Kidney (tissue), 14 donors: ENCODE results near the gene IL1RAP. TPM values are rescaled to one million over a fixed set of nuclear protein-coding genes. Genes with fewer than 3 reads are reported as not detected.

Experiments
- DNase-seq, 5 donors: peaks; one replicate each; pipeline ENCODE4 v3.0.0-alpha.2; 2013 to 2020
- FAIRE-seq: peaks from 2 replicates; lab custom pipeline; 2012; peaks lifted over from hg19 to GRCh38; lab: Jason Lieb, UNC
- H3K27ac ChIP-seq, 2 donors: one replicate each; pipeline ENCODE4 v1.7.0; 2013; ENCODE audit warnings: low read depth in 2 of 2, low read length in 2 of 2, inconsistent platforms in 1 of 2
- H3K27me3 ChIP-seq: one replicate; pipeline ENCODE4 v1.7.1; 2013; ENCODE audit warnings: low read length, inconsistent platforms; ENCODE audit not compliant: control insufficient read depth, insufficient read depth
- H3K36me3 ChIP-seq, 3 donors: one replicate each; pipeline versions ENCODE4 v1.7.0 to v1.7.1; 2013; ENCODE audit warnings: low read length in 3 of 3, control low read depth in 1 of 3, inconsistent platforms in 1 of 3; ENCODE audit not compliant: insufficient read depth in 3 of 3, control insufficient read depth in 2 of 3
- H3K4me1 ChIP-seq, 3 donors: one replicate each; pipeline versions ENCODE4 v1.7.0 to v1.7.1; 2013; ENCODE audit warnings: low read length in 3 of 3, inconsistent platforms in 1 of 3, low read depth in 1 of 3; ENCODE audit not compliant: control insufficient read depth in 2 of 3, insufficient read depth in 2 of 3
- H3K4me3 ChIP-seq, 3 donors: one replicate each; pipeline versions ENCODE4 v1.7.0 to v1.8.1; 2013; ENCODE audit warnings: low read length in 3 of 3, control low read depth in 1 of 3, inconsistent platforms in 1 of 3
- H3K9ac ChIP-seq, 3 donors: one replicate each; pipeline versions ENCODE4 v1.7.0 to v1.7.1; 2013; ENCODE audit warnings: low read length in 3 of 3, control low read depth in 1 of 3, inconsistent platforms in 1 of 3
- H3K9me3 ChIP-seq, 3 donors: one replicate each; pipeline versions ENCODE4 v1.7.0 to v1.7.1; 2013; ENCODE audit warnings: low read length in 3 of 3, control low read depth in 1 of 3, inconsistent platforms in 1 of 3; ENCODE audit not compliant: control insufficient read depth in 2 of 3, insufficient read depth in 1 of 3
- CTCF ChIP-seq: IDR thresholded peaks from 3 replicates; pipeline ENCODE4 v1.5.1; 2012; ENCODE audit warnings: mild to moderate bottlenecking, moderate library complexity, borderline replicate concordance; ENCODE audit not compliant: insufficient read depth; ENCODE audit errors: extremely low read depth
- intact Hi-C: fragments of 100-400 bp; cut with DNase I; formaldehyde crosslinking; loops from one replicate; pipeline ENCODE4 v1.11.1; 2022
- polyA plus RNA-seq: library from polyadenylated mRNA; stranded (reverse); fragments of 350-450 nt; fragmentation: Illumina TruSeq; extraction: RNeasy Lipid Tissue Mini Kit (QIAGEN cat#74804); gene quantifications from one replicate; pipeline ENCODE4 v1.2.3, GENCODE V29; 2014; ENCODE audit warnings: low read depth, low replicate concordance; ENCODE audit not compliant: insufficient read depth
- total RNA-seq: library from RNA; stranded (reverse); fragmentation: NEBNext Ultra II Directional; extraction: Animal tissue kit (Norgen Biotek cat#: 25700); gene quantifications from one replicate; pipeline ENCODE4 v1.2.1, GENCODE V29; 2021
- donor health status: control.
- donor health status: control.
- donor health status: control.
- donor health status: control.
- donor health status: control.
- donor health status: DM: yes; HTN: yes; CAD: no.
- donor health status: Normal renal cell carcinoma (clear cell type).

Gene IL1RAP
- total and polyA plus RNA-seq, 2 donors from 2014 or later = 1.7 to 10.0 TPM

GRCh38 chr3:190496859-190497258 is 17.0 kb upstream of the IL1RAP start:
- FAIRE-seq = no peak

GRCh38 chr3:190497811-190498210 is 16.1 kb upstream of the IL1RAP start:
- no peak overlapping the region for H3K4me3 ChIP-seq
- no peak for FAIRE-seq
- H3K27me3 ChIP-seq = no peaks in the 10 kb centered on the region
- no peaks in the 10 kb centered on the region for H3K9me3 ChIP-seq
- H3K9ac ChIP-seq = no peak overlapping the region
- no peak overlapping the region for H3K27ac ChIP-seq
- no peaks in the 10 kb centered on the region for H3K36me3 ChIP-seq
- TF ChIP-seq CTCF = no peak
- no peaks in the 10 kb centered on the region for H3K4me1 ChIP-seq
- no peak for DNase-seq
- intact Hi-C loops = no loop called here

More at GRCh38 chr3:190496859-190497258, 17.0 kb upstream of the IL1RAP start:
- Histone ChIP-seq H3K27ac (no peak overlapping the region), H3K4me3 (no peak overlapping the region), H3K9me3 (no peaks in the 10 kb centered on the region), H3K4me1 (no peaks in the 10 kb centered on the region), H3K9ac (no peak overlapping the region), H3K27me3 (no peaks in the 10 kb centered on the region), H3K36me3 (no peaks in the 10 kb centered on the region)
- no peak for TF ChIP-seq CTCF
- DNase-seq = no peak
- intact Hi-C loops = no loop called here

GRCh38 chr3:190498293-190498692 is 15.6 kb upstream of the IL1RAP start:
- FAIRE-seq = no peak
- Histone ChIP-seq H3K27ac (no peak overlapping the region), H3K4me1 (no peaks in the 10 kb centered on the region), H3K4me3 (no peak overlapping the region), H3K9ac (no peak overlapping the region), H3K9me3 (no peaks in the 10 kb centered on the region), H3K36me3 (no peaks in the 10 kb centered on the region), H3K27me3 (no peaks in the 10 kb centered on the region)
- intact Hi-C loops = no loop called here
- TF ChIP-seq CTCF = no peak
- DNase-seq = no peak

- no peak overlapping the region for H3K27ac ChIP-seq
- intact Hi-C loops = no loop called here
- H3K4me1 ChIP-seq = no peaks in the 10 kb centered on the region
- H3K9ac ChIP-seq = no peak overlapping the region
- no peaks in the 10 kb centered on the region for H3K9me3 ChIP-seq
- TF ChIP-seq CTCF = no peak
- FAIRE-seq (no peak), DNase-seq (no peak)
- no peak overlapping the region for H3K4me3 ChIP-seq
- H3K27me3 ChIP-seq = no peaks in the 10 kb centered on the region
- H3K36me3 ChIP-seq = no peaks in the 10 kb centered on the region
These were observed 14.8 kb upstream of the IL1RAP start for GRCh38 chr3:190499122-190499521.
